PC-9 (cell line): ENCODE results near the gene ECI1.

Experiments
- EZH2 ChIP-seq: fragments of 200-600 bp; sonication (generic); IDR thresholded peaks from 2 replicates; pipeline ENCODE4 v1.8.0; 2017; ENCODE audit warnings: antibody characterized with exemption, low read depth
- TF ChIP-seq, protein P1 (sequence below): fragments of 200-600 bp; sonication (generic); conservative IDR thresholded peaks from 2 replicates; pipeline ENCODE4 v1.6.1; 2017; ENCODE audit warnings: mixed run types, antibody characterized with exemption, mild to moderate bottlenecking, moderate library complexity

DNA sequence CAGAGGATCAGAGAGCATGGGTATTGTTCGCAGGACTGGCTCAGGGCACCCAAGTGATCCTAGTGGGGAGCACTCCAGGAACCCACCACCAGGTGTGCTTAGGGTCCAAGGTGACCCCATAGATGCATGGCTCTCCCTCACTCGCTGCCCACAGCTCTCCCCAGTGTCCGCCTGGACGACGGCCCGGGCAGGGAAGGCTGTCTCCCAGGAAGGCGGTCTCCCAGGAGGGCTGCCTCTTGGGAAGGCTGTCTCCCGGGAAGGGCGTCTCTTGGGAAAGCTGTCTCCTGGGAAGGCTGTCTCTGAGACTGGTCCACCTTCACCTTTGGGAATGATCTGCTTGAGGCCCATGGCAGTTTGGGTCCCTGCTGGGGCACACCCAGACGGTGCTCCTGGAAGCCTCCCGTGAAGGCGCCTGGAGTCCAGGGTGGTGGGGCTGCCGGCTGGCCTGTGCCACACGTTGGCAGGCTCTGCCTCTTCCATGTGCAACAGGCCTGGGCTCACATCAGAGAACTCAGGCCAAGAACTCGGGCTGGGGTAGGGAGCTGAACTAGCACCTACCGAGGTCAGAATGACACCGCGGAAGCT is 5.0 kb downstream of the ECI1 start:
- TF ChIP-seq, protein P1, sequence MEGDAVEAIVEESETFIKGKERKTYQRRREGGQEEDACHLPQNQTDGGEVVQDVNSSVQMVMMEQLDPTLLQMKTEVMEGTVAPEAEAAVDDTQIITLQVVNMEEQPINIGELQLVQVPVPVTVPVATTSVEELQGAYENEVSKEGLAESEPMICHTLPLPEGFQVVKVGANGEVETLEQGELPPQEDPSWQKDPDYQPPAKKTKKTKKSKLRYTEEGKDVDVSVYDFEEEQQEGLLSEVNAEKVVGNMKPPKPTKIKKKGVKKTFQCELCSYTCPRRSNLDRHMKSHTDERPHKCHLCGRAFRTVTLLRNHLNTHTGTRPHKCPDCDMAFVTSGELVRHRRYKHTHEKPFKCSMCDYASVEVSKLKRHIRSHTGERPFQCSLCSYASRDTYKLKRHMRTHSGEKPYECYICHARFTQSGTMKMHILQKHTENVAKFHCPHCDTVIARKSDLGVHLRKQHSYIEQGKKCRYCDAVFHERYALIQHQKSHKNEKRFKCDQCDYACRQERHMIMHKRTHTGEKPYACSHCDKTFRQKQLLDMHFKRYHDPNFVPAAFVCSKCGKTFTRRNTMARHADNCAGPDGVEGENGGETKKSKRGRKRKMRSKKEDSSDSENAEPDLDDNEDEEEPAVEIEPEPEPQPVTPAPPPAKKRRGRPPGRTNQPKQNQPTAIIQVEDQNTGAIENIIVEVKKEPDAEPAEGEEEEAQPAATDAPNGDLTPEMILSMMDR = no peak
- no peak for TF ChIP-seq EZH2
